ENCODE measurements around the gene VILL.

The VILL gene

DNA sequence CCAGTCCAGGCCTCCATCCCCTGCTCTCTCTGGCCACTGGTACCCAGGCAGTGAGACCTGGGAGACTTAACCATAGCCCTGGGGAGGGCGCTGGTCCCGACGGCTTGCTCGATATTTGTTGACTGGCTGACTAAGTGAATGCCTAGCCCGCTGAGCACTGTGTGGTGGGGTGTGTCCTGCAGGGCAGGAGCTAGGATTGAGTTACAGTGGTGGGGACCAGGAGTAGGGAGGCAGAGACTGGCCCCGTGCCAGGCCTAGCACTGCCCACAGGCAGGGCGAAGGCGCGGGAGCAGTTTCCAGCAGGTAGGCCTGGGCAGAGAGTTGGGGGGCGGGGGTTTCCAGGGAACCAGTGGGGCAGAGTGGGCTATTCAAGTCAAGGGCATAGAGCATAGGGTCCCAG is at the start of gene VILL:
VILL (plus strand) TSS at position 260 of the 400 bp plus-strand sequence. CDS start 2,887 bp downstream, outside the sequence.
- no peak for ATAC-seq

DNA sequence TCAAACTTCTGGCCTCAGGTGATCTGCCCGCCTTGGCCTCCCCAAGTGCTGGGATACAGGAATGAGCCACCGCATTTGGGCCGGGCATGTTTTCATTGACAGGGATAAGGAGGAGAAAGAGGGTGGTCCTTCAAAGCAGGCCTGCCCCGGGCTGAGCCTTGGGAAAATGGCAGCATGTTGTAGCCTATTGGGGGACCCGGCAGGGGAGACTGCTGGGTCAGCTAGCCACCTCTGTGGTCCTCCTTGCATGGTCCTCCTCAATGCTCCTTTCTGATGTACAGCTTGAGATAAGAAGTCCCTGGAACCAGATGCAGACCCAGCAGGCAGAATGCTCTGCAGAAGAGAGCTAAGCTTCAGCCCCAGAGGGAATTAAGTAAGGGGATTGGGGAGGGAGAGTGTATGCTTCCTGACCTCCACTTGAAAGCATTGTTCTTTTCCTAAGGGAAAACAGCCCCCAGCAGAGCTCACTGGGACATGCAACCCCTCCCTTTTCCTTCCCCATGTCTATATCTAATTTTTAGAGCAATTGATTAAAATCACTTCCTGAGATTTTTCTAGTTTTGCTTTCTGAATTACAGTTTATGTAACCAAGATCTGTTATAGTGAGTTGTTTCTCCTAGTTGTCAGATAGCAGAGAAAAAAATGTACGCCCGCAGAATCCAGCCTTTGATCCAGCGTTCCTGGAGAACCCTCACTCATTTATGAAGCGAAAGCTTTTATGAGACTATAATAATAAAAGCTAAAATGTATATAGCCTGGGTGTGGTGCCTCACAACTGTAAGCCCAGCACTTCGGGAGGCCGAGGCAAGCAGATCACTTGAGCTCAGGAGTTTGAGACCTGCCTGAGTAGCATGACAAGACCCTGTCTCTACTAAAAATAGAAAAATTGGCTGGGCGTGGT is 48.7 kb upstream of the VILL start:
- no peak for ATAC-seq

DNA sequence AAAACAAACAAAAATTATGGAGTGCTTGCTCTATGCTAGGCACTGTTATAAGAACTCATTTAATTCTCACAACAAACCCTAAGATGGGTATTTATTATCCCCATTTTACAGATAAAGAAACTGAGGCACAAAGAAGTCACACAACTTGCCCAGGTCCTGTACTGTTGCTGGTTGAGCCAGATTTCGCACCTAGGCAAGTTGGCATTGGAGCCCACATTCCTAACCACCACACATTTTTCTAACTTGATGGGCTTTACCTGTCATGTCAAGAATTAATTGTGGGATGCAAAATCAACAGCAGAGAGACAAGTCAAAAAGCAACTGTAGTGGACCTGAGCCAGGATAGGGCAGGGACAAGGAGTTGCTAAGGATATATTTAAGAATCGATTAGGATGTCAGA is 47.9 kb upstream of the VILL start:
- no peak for ATAC-seq

DNA sequence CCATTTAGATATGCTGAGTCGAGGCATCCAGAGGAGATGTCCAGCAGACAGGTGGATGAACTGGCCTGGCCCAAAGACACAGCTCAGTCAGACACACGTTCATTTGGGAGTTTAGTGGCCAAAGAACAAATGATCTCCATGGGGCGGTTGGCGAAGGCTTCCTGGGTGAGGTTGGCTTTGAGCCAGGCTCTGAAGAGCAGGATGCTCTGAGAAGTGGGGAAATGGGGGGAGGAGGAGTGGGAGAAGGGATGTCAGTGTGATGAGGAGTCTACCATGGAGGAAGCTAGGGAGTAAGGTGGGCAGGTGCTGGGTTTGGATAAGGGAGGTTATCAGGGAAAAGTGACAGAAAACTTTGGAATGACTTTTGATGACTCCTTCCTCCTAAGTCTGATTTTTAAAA is 47.5 kb upstream of the VILL start:
- ATAC-seq = no peak

DNA sequence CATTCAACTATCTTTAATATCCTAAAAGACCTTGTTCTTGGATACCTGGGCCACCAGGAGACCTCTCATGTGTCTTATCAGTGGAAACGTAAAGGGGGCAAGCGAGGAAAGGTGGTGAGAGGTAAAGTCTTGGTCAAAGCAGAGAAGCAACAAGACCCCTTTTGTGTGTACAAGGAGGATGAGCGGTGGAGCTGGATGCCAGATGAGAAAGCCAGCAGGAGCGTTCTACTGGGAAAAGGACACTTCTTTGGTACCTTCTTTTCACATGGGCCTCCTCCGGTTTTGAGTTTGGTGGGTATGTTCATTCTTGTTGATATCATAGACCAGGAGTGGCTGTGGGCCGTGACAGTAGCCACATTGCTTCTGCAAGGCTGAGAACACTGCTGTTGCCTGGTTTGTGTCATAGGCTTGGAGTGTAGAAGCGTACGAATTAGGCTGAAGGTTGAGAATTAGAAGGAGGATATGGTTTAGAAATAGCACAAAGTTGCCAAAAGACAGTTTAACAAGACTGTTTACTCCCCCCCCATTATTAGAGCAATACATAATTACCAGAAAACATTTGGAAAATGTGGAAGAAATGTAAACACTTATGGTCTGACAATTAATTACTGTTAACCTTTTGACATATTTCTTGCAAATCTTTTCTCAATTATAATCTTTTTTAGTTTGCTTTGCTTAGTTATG is 46.8 kb upstream of the VILL start:
- no peak for ATAC-seq

DNA sequence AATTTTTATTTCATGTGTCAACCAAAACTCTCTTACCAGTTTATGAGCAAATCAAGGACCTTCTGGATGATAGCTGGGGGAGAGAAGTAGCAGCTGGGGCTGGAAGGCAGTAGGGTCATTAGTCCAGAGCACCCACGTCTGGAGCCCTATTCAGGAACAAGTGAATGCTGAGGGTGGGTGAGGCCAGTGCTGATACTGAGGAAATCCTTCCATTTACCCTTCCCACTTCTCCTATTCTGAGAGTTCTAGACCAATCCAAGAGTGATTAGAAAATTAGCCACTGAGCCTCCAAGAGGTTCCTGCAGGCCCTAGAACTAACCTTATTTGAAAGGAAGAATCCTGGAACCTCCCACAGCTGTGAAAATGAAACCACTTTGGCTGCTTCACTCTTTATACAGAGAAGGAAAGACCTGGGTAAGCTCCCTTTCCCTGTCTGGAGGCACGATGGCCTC is 46.2 kb upstream of the VILL start:
- no peak for ATAC-seq

DNA sequence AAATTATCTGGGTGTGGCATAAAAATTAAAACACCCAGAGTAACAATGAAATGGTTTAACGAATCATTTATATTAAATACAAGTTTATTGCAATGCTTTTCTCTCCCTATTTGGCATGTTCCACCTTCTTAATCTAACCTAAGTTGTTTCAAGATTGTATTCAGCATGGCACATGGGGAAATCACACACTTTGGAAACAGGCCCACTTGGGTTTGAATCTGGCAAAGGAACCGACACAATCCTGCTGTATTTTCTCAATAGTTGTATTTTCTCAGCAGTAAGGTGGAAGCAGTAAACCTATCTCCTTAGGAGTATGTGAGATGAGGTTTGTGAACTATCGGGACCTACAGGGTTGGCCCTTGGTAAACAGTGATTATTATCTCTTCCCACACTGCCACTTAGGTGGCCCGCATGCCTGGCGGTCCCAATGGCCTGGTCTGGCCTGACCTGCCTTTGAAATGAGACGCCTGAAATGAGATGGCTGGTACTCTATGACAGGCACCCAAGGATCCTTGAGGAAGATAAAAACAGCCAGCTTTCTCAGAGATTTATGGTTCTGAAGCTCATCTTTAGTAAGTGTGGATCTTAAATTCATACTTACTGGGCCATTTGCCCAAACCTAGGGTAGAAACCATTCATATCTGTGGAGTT is 45.3 kb upstream of the VILL start:
- ATAC-seq = no peak

DNA sequence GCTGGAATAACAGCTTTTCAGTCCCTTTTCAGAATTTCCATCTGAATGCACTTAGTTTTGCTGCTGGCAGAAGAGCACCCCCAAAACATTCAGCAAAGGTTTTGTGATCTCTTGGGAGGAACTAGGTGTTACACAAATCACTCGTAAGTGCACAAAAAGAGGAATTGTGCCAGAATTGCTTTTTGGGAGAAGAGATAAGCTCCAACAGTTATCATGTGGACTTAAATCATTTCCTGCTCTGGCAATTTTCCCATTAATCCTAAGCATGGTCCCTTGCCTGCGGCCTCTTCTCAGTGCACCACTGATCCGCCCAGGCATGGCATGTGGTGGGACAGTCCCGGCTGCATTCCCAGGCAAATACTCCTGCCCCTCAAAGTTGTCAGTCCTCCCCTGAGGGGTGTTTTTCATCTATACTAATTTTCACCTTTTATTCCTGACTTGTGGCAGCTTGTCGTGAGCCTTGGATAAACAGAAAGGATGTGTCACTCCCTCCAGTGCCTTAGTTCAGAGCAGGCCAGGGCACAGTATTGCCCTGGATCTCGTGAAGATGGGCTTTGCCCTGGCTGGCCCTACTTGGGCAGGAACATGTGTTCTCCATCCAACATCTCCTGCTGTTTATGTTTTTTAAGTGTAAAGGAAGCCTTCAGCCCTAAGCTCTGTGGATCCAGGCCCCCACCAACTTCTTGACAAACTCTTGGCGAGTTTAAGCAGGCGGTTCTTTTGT is 44.6 kb upstream of the VILL start:
- ATAC-seq = no peak

DNA sequence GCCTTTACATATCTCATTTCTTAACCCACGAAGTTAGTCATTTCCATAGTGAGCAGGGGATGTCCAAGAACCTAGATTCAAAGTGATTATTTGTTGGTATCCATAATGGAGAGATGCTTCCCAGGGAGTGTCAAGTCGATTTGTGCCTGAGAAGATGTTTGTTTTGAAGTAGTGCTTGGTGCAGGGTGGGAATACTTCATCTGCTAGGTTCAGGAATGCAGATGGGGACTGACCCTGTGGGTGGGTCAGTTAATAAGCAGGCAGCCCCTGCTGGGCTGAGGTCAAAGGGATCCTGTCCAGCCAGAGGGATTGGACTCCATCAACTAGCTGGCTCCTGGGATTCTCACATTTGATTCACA is 44.1 kb upstream of the VILL start:
- ATAC-seq = no peak

DNA sequence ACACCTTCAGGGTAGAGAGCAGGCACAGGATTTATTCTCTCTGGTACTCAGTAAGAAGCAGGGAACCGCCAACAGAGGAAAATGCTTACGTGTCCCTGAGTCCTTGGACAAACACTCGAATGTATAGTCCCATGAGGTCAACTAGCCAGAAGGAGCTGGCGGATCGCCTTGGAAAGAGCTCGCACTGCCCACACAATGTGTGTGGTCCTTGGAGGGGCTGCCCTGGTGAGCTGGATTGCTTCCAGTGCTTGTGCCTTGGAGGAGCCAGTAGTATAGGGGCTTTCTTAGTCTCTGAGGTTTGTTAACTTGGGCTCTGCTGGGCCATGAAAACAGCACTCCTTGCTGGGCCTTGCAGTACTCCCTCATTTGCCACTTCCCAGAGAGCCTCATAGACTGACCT is 40.7 kb upstream of the VILL start:
- ATAC-seq = no peak

DNA sequence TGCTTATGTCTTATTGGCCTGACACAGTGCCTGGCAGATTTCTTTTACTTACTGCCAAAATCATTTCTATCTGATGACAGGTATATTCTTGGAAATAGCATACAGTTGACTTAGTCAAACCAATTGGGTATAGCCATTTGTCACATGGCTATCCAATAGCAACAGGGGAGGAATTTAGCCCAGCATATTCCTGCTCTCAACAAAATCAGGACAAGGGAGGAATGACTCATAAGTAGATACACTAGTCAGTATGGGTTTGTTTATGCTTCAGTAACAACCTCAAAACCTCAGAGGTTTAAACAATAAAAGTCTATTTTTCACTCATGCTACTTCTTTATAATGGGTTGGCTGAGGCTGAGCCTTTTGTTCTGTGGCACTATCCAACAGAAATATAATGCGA is 38.0 kb upstream of the VILL start:
- ATAC-seq = no peak

DNA sequence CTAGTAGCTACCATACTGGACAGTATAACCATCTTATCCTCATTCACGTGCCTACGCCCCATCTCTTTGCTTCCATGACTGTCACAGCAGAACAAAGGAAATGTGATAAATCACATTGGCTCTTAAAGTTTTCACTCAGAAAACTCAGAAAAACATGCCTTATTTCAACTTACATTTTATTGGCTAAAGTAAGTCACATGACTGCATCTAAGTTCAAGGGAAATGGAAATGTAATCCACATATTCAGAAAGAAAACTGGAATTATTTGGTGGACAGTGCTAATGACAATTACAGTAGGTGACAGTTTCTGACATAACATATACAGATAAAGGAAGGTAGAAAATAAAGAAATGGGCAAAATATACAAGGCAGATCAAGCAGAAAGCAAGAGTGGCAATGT is 37.4 kb upstream of the VILL start:
- ATAC-seq = no peak

DNA sequence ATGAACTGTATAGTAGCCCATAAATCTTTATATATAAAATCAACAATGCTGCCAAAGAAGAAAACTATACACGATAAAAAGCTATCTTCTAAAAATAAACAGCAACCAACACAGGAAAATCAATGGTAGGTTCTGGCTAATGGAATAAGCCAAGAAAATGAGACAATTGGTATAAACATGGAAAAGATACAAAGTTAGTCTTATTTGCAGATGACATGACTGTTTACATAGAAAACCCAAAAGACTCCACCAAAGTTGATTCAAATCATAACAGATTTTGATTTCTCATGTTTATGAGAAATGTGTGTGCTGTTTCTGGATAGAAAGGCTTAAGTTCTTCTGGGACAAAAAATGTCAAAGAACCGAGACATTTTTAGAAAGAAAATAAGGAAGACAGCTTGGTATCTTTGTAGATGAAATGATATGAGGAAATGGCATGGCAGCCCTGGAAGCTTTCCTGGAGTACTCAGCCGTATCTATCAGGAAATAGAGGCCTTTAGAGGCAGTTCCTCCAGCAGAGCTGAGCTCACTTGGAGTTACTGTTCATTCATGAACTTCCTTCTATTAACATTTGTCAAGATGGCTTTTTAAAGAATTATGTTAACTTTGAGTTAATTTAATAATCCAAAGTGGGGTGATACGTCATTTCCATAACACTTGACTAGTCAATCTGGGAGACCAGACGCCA is 36.7 kb upstream of the VILL start:
- ATAC-seq = no peak

DNA sequence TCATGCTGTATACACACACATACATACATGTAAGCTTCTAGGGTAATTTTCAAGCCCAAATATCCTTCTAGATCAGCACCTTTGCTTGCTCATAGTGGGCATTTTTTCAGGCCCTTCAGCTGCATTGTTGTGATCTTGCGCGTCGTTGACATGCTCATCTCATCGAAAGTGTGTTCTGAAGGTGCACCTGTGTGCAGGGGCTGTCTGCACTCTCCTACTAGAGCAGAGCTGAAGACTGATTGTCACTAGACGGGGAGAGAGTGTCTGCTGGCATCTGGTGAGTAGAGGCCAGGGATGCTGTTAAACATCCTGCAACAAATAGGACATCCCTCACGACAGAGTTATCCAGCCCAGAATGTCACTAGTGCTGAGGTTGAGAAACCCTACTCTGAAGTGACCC is 35.7 kb upstream of the VILL start:
- ATAC-seq = no peak

DNA sequence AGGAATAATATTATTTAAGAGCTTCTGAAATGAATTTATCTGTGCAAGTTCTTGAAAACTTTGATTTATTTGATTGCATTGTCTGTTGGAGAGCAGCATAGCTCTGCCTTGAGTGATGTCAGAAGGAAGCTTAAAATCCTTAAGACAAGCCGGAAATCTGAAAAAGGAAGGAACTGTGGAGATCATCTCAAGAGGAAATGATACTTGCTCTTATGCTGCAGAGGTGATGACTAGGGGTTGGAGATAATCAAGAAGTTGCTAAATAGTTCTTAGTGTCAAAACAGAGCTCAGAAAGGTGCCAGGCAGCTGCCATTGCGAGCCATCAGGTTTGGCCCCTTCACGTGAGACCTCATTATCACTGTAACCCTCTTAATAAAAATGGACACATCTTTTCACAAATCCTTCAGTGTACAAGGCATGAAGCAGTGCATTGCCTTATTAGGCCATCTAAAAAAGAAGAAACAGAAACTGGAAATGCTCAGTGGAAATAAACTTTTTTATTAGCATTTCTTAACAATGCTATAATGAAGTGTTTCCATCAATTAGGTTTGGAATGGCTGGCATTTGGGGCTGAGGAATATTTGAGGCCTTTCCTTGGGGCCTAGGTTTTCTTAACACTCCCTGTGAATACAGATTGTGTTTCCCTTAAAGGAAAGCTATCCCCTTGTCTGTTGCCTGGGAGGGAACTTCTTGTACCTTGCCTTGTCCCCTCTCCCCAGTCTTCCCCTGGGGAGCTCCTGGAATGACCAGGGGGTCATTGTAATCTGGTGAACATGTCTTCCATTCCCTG is 34.5 kb upstream of the VILL start:
- no peak for ATAC-seq

DNA sequence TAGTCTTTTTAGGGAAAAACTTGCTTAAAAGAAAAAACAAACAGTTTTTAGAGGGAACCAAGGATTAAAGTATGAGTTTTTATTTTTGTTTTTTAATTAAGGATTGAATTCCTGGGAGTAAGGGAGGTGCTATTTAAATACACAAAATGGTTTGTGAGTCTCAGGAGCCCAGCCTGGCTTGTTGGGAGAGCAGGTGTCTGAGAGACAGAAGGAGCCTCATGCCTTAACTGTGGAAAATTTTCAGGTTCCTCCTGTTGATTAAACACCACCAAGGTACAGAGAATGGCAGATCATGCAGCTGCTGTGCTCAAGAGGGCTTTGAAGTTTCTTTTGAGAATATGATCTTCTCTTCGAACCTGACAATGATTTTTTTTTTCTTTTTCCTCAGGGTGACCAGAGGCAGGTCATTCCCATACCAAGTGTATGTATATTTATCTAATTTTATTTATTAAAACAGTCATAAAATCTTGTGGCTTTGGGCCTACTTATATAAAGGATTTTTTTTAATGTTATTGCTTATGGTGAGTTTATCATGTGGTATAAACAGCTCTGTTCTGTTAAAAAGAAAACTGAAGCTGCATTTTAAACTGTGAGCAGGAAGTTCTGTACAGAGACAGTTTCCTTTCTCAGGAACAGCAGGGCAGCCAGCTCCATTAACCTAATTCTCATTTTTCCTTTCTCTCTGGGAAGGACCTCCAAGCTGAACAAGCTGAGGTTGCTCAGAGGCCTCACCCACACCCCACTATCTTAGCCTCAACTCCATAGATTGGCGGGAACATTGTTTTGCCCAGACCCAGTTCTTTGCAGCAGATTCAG is 33.7 kb upstream of the VILL start:
- no peak for ATAC-seq

DNA sequence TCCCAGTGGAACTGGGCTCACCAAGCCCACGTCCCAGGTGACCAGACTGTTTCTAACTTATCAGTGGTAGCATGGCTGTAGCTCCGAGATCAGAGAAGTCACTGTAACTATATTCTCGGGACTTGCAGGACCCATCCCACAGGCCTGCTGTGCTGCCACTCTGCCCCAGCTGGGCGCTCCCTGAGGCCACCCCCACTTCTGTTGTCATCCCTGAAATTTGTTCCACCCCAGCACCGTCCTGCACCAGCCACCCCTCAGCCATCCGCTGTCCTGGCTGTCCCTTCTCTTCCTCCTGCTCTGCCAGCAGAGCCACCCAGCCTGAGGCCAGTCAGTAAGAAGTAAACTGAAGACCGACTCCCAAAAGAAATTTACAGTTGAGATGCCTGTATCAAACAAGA is 33.0 kb upstream of the VILL start:
- no peak for ATAC-seq

DNA sequence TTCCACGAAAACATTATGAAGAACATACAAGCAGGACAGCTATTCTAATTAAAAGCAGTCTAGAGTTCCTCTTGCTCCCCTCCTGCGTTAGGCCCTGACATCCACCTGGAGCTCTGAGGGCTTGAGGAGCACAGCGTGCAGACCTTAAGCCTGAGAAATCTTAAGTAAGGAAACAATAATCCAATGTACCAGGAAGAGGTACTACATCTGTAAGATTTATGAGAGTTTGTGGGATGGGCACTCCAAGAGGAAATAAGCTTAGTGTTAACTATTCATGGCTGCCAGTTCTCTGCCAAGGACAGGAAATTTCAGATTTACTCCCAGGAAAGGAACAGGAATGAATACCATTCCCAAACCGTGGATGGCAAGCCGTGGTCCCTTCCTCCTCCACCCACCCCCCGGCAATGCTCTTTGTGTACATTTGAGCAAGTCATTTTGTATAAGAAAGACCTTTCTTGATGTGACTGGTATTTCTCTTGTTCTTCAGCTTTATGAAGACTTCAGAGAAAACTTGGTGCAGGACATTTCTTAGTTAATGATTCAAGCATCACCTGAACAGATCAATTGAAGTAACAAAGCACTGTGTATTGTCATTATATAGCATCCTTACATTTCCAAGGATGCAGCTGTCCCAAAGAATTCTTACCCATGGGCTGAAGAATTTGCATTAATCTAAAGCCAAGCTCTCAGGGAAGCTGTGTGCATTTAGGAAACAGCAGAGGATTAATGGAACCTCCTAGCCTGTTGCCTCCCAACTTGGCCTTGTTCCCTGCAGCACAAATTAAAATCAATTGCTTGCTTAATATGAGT is 28.8 kb upstream of the VILL start:
- ATAC-seq = no peak

DNA sequence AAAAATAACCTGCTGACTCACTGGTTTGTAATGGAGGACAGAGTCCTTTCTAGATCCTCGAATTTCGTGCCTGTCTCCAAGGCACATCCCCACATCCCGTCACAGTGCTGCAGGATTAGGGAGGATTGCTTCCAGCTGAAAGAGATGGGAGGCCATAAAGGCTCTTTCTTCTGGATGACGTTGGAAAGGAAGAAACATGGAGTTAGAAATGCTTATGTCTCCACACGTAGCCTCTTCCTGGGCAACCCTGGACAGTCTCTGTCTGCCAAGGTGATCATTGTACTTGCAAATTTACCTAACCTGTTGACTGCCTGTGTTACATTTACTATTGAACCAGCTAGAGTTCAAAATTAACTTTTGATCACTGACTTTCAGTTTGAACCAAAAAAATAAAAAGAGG is 27.6 kb upstream of the VILL start:
- no peak for ATAC-seq

DNA sequence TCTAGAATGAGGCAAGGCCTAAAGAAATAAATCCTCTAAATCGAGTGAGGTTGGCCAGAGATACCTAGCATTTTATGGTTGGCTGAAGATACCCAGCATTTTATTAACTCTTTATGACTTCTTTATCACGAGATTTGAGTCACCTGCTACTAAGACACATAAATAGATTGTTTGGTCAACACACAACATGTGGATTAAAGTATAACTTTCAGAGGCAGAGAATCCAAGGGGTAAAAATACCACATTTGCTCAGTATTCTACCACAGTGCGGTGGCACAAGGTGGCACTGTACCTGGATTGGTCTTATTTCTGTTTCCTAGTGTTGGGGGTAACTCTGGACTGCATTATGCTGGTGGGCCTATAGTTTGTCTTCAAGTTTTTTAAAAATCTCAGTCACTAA is 27.0 kb upstream of the VILL start:
- no peak for ATAC-seq

Data from activated CD4-positive, CD25-positive, alpha-beta regulatory T cell treated with anti-CD3 and anti-CD28 coated beads, Interleukin-2, amount 50 U/mL, for 24 hours (primary cell).